Liver (tissue), 9 donors: ENCODE data around the gene PLA2G5. TPM values are rescaled to one million over a fixed set of nuclear protein-coding genes. Genes with fewer than 3 reads are reported as not detected.

Source experiments
- DNase-seq: peaks from one replicate; pipeline ENCODE4 v3.0.0-alpha.2; 2017; ENCODE audit warnings: low spot score
- H3K27ac ChIP-seq, 2 donors: one replicate each; pipeline ENCODE4 v1.7.0; 2013; ENCODE audit warnings: inconsistent platforms in 2 of 2, low read length in 2 of 2, control low read depth in 1 of 2, low read depth in 1 of 2, mild to moderate bottlenecking in 1 of 2
- H3K27me3 ChIP-seq, 4 donors: one replicate each; pipeline versions ENCODE4 v1.6.1 to v1.7.0; 2013; ENCODE audit warnings: low read length in 3 of 4, inconsistent platforms in 1 of 4, mild to moderate bottlenecking in 1 of 4, moderate library complexity in 1 of 4; ENCODE audit not compliant: control insufficient read depth in 4 of 4, insufficient read depth in 4 of 4
- H3K36me3 ChIP-seq, 4 donors: one replicate each; pipeline versions ENCODE4 v1.6.1 to v1.7.0; 2013; ENCODE audit warnings: low read length in 3 of 4, mild to moderate bottlenecking in 3 of 4, low read depth in 1 of 4, moderate library complexity in 1 of 4; ENCODE audit not compliant: control insufficient read depth in 4 of 4, insufficient read depth in 3 of 4
- H3K4me1 ChIP-seq, 4 donors: one replicate each; pipeline versions ENCODE4 v1.6.1 to v1.7.0; 2013; ENCODE audit warnings: low read length in 3 of 4, mild to moderate bottlenecking in 3 of 4, moderate library complexity in 1 of 4; ENCODE audit not compliant: control insufficient read depth in 4 of 4, insufficient read depth in 4 of 4
- H3K4me3 ChIP-seq, 3 donors: one replicate each; pipeline versions ENCODE4 v1.6.1 to v1.7.0; 2013; ENCODE audit warnings: low read length in 3 of 3, control low read depth in 1 of 3, low read depth in 1 of 3, mild to moderate bottlenecking in 1 of 3
- H3K9ac ChIP-seq, 2 donors: one replicate each; pipeline ENCODE4 v1.7.0; 2013; ENCODE audit warnings: low read length in 2 of 2, mild to moderate bottlenecking in 2 of 2, moderate library complexity in 2 of 2, control low read depth in 1 of 2, low read depth in 1 of 2
- H3K9me3 ChIP-seq, 4 donors: one replicate each; pipeline versions ENCODE4 v1.6.1 to v1.7.0; 2013; ENCODE audit warnings: low read length in 3 of 4; ENCODE audit not compliant: control insufficient read depth in 4 of 4
- CTCF ChIP-seq: fragments of 150-350 bp; IDR thresholded peaks from 2 replicates; pipeline ENCODE4 v1.5.1; 2017; ENCODE audit warnings: improper control_type of control experiment, low read depth, low read length; ENCODE audit not compliant: missing input control
- EGR1 ChIP-seq, 2 donors: IDR thresholded peaks; 2 replicates each; pipeline ENCODE4 v1.6.1; 2016 to 2018; ENCODE audit warnings: antibody characterized with exemption in 2 of 2, low read depth in 2 of 2
- FOXA1 ChIP-seq: IDR thresholded peaks from 2 replicates; pipeline ENCODE4 v1.6.1; 2016; ENCODE audit warnings: antibody characterized with exemption
- FOXA2 ChIP-seq: IDR thresholded peaks from 2 replicates; pipeline ENCODE4 v1.6.1; 2016; ENCODE audit warnings: antibody characterized with exemption
- GABPA ChIP-seq, 2 donors: IDR thresholded peaks in 1 of 2; conservative IDR thresholded peaks in 1 of 2; 2 replicates each; pipeline ENCODE4 v1.6.1; 2016; ENCODE audit warnings: antibody characterized with exemption in 2 of 2, mild to moderate bottlenecking in 1 of 2, moderate library complexity in 1 of 2
- HNF4A ChIP-seq, 2 donors: conservative IDR thresholded peaks; 2 replicates each; pipeline ENCODE4 v1.6.1; 2016; ENCODE audit warnings: antibody characterized with exemption in 2 of 2, mild to moderate bottlenecking in 2 of 2
- HNF4G ChIP-seq: IDR thresholded peaks from 2 replicates; pipeline ENCODE4 v1.6.1; 2016; ENCODE audit warnings: antibody characterized with exemption
- JUND ChIP-seq, 2 donors: IDR thresholded peaks; 2 replicates each; pipeline ENCODE4 v1.6.1; 2016; ENCODE audit warnings: antibody characterized with exemption in 2 of 2
- NR2F2 ChIP-seq: IDR thresholded peaks from 2 replicates; pipeline ENCODE4 v1.6.1; 2016; ENCODE audit warnings: antibody characterized with exemption
- RAD21 ChIP-seq, 2 donors: IDR thresholded peaks; 2 replicates each; pipeline ENCODE4 v1.6.1; 2016; ENCODE audit warnings: antibody characterized with exemption in 2 of 2, mild to moderate bottlenecking in 2 of 2
- REST ChIP-seq: IDR thresholded peaks from 2 replicates; pipeline ENCODE4 v1.6.1; 2016; ENCODE audit warnings: antibody characterized with exemption, mild to moderate bottlenecking
- RXRA ChIP-seq, 2 donors: IDR thresholded peaks; 2 replicates each; pipeline ENCODE4 v1.6.1; 2017 to 2018; ENCODE audit warnings: antibody characterized with exemption in 2 of 2, mild to moderate bottlenecking in 1 of 2
- SP1 ChIP-seq: IDR thresholded peaks from 2 replicates; pipeline ENCODE4 v1.6.1; 2018; ENCODE audit warnings: antibody characterized with exemption, mild to moderate bottlenecking
- TAF1 ChIP-seq: conservative IDR thresholded peaks from 2 replicates; pipeline ENCODE4 v1.6.1; 2016; ENCODE audit warnings: antibody characterized with exemption, mild to moderate bottlenecking
- YY1 ChIP-seq: IDR thresholded peaks from 2 replicates; pipeline ENCODE4 v1.6.1; 2016; ENCODE audit warnings: antibody characterized with exemption, mild to moderate bottlenecking
- ZBTB33 ChIP-seq: IDR thresholded peaks from 2 replicates; pipeline ENCODE4 v1.6.1; 2016; ENCODE audit warnings: antibody characterized with exemption
- WGBS: extraction: QIAGEN DNeasy Blood & Tissue Kit; methylation state at CpG from one replicate; pipeline ENCODE4 v1.1.7; 2013; 5-methylcytosine and 5-hydroxymethylcytosine counted together
- polyA plus RNA-seq, 2 donors: library from polyadenylated mRNA; stranded (reverse) in 1 of 2; unstranded in 1 of 2; fragments of 200-250 nt in 1 of 2; fragments of >200 nt in 1 of 2; fragmentation: Nextera tagmentation in 1 of 2; extraction: Ambion mirVana in 1 of 2; gene quantifications; one replicate each; pipeline versions ENCODE4 v1.2.1 to v1.2.3, GENCODE V29; 2013 to 2015
- total RNA-seq, 2 donors: library from RNA; depleted of rRNA; stranded (reverse); fragments of >200 nt; gene quantifications; one replicate each; pipeline ENCODE4 v1.2.3, GENCODE V29; 2014
- TF ChIP-seq, protein P1 (sequence below): IDR thresholded peaks from 2 replicates; pipeline ENCODE4 v1.6.1; 2016; ENCODE audit warnings: antibody characterized with exemption
- TF ChIP-seq, protein P2 (sequence below): IDR thresholded peaks from 2 replicates; pipeline ENCODE4 v1.6.1; 2016; ENCODE audit warnings: antibody characterized with exemption
- donor health status: healthy.
- donor health status: healthy.
- donor health status: healthy.
- donor health status: healthy.
- donor health status: healthy.

PLA2G5 gene
- total and polyA plus RNA-seq, 4 donors: 2.0 to 2.9 (median 2.3) TPM; not detected in 1

DNA sequence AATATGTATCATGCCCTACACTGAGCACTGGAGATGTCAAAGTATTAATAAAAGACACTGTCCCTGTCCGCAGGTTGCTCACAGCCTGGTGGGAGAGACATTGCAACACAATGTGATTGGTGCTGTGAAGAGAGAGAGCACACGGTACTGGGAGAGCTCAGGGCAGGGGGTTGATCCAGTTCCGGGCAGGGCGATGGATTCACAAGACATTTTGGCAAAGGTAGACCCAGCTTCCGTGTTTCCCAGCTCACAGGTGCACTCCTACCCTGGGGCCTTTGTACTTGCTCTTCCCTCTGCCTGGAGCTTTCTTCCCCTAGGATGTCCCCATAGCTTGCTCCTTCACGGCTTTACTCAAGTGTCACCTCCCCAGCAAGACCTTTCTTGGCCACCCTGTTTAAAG lies 1.4 kb downstream of the PLA2G5 start:
- Histone ChIP-seq H3K27ac (no peak overlapping the region), H3K27me3 (no peaks in the 10 kb centered on the region), H3K4me3 (no peak overlapping the region), H3K9ac (no peak overlapping the region), H3K4me1 (no peaks in the 10 kb centered on the region), H3K36me3 (no peaks in the 10 kb centered on the region), H3K9me3 (no peaks in the 10 kb centered on the region)
- WGBS: 84% methylated on average over 6 of the region's 6 CpGs
- no peak for TF ChIP-seq SP1
- TF ChIP-seq FOXA2: no peak
- no peak for TF ChIP-seq GABPA (IDR thresholded peaks at IDR 0.05 in 1 of 2, conservative IDR thresholded peaks at IDR 0.05 in 1 of 2)
- no peak for TF ChIP-seq RAD21 (IDR thresholded peaks at IDR 0.05)
- no peak for TF ChIP-seq REST
- TF ChIP-seq EGR1 (IDR thresholded peaks at IDR 0.05; ENCODE audit: low read depth in 2 of 2): no peak
- no peak for TF ChIP-seq RXRA (IDR thresholded peaks at IDR 0.05)
- no peak for TF ChIP-seq JUND (IDR thresholded peaks at IDR 0.05)
- DNase-seq: peak; percentile 3

- H3K4me3 ChIP-seq: no peak overlapping the region
- no peaks in the 10 kb centered on the region for H3K36me3 ChIP-seq
- H3K27ac ChIP-seq: no peak overlapping the region
- no peaks in the 10 kb centered on the region for H3K9me3 ChIP-seq
- H3K4me1 ChIP-seq: no peaks in the 10 kb centered on the region
- no peak for TF ChIP-seq EGR1 (IDR thresholded peaks at IDR 0.05; ENCODE audit: low read depth in 2 of 2)
- no peak for TF ChIP-seq HNF4A (conservative IDR thresholded peaks at IDR 0.05)
- WGBS: 87% methylated on average over 7 of the region's 7 CpGs
- DNase-seq: peak; percentile 13
- no peak overlapping the region for H3K9ac ChIP-seq
- no peaks in the 10 kb centered on the region for H3K27me3 ChIP-seq
Measured at GRCh38 chr1:20072771-20073170, 2.8 kb downstream of the PLA2G5 start.

GRCh38 chr1:20073256-20073655 lies 3.3 kb downstream of the PLA2G5 start:
- 96% methylated on average over 2 of the region's 2 CpGs for WGBS
- peak; percentile 9 for DNase-seq
- no peaks in the 10 kb centered on the region for H3K9me3 ChIP-seq
- no peak overlapping the region for H3K27ac ChIP-seq
- no peak overlapping the region for H3K4me3 ChIP-seq
- no peak overlapping the region for H3K9ac ChIP-seq
- TF ChIP-seq GABPA (IDR thresholded peaks at IDR 0.05 in 1 of 2, conservative IDR thresholded peaks at IDR 0.05 in 1 of 2) (no peak), NR2F2 (no peak), CTCF (no peak), TAF1 (no peak), FOXA1 (no peak), EGR1 (IDR thresholded peaks at IDR 0.05; ENCODE audit: low read depth in 2 of 2) (no peak), RXRA (IDR thresholded peaks at IDR 0.05) (no peak), HNF4A (conservative IDR thresholded peaks at IDR 0.05) (no peak), FOXA2 (no peak), RAD21 (IDR thresholded peaks at IDR 0.05) (no peak), ZBTB33 (no peak), HNF4G (no peak), YY1 (no peak)
- TF ChIP-seq, protein P1, sequence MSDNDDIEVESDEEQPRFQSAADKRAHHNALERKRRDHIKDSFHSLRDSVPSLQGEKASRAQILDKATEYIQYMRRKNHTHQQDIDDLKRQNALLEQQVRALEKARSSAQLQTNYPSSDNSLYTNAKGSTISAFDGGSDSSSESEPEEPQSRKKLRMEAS: no peak
- TF ChIP-seq, protein P2, sequence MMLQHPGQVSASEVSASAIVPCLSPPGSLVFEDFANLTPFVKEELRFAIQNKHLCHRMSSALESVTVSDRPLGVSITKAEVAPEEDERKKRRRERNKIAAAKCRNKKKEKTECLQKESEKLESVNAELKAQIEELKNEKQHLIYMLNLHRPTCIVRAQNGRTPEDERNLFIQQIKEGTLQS: no peak
- H3K36me3 ChIP-seq: no peaks in the 10 kb centered on the region
- H3K4me1 ChIP-seq: no peaks in the 10 kb centered on the region
- no peaks in the 10 kb centered on the region for H3K27me3 ChIP-seq
